IMR-90 (cell line): ENCODE data around the gene BSCL2. TPM values are rescaled to one million over a fixed set of nuclear protein-coding genes. Genes with fewer than 3 reads are reported as not detected.
"Not testable (repeated sequence)": the region's sequence is repeated elsewhere in the genome, so short reads cannot be mapped to it uniquely, and the experiment has no call there.

ENCODE experiments used
- ATAC-seq: fragments of 200-7000 bp; cut with Tn5 transposase; 2 replicates; pipeline ENCODE4 v1.9.1; 2020; ENCODE audit warnings: low read depth, mild to moderate bottlenecking, moderate library complexity
- BruUV-seq: library from RNA; stranded (reverse); fragments of 400-500 nt; replicated peaks from 2 replicates; lab custom pipeline; 2021; lab: Mats Ljungman, UMichigan
- CTCF ChIA-PET: fragments of 300-600 bp; formaldehyde crosslinking; extraction: SDS; loops from one replicate; lab custom pipeline; 2021; ENCODE audit warnings: antibody characterized with exemption; lab: Yijun Ruan, JAX
- POLR2A ChIA-PET: fragments of 300-600 bp; sonication (Branson Sonifier 250); formaldehyde crosslinking; loops from one replicate; lab custom pipeline; 2022; ENCODE audit warnings: antibody characterized with exemption; ENCODE audit not compliant: unreplicated experiment; lab: Charles Lee
- DNase-seq: peaks from one replicate; pipeline ENCODE4 v3.0.0; 2013
- H2AFZ ChIP-seq: replicated peaks from 2 replicates; pipeline ENCODE3; 2013; ENCODE audit warnings: low read length, mild to moderate bottlenecking; ENCODE audit not compliant: poor library complexity
- H2AK5ac ChIP-seq: 2 replicates; pipeline ENCODE4 v1.6.1; 2013; ENCODE audit warnings: low read depth, low read length, inconsistent platforms
- H2AK9ac ChIP-seq: replicated peaks from 2 replicates; pipeline ENCODE3; 2013; ENCODE audit warnings: mild to moderate bottlenecking, low read depth, low read length, moderate library complexity; ENCODE audit not compliant: poor library complexity
- H2BK120ac ChIP-seq: 2 replicates; pipeline ENCODE4 v1.6.1; 2013; ENCODE audit warnings: low read depth, low read length, inconsistent platforms
- H2BK15ac ChIP-seq: 3 replicates; pipeline ENCODE4 v1.6.1; 2013; ENCODE audit warnings: low read depth, low read length, inconsistent platforms
- H2BK20ac ChIP-seq: 2 replicates; pipeline ENCODE4 v1.6.1; 2013; ENCODE audit warnings: low read depth, mild to moderate bottlenecking, inconsistent platforms, low read length, moderate library complexity
- H2BK5ac ChIP-seq: 2 replicates; pipeline ENCODE4 v1.6.1; 2013; ENCODE audit warnings: mild to moderate bottlenecking, low read depth, low read length, inconsistent platforms; ENCODE audit not compliant: poor library complexity, severe bottlenecking
- H3K14ac ChIP-seq: replicated peaks from 2 replicates; pipeline ENCODE4 v1.6.1; 2013; ENCODE audit warnings: low read depth, low read length, inconsistent platforms
- H3K18ac ChIP-seq: 2 replicates; pipeline ENCODE4 v1.6.1; 2013; ENCODE audit warnings: low read depth, low read length, control low read depth
- H3K23ac ChIP-seq: 2 replicates; pipeline ENCODE4 v1.6.1; 2013; ENCODE audit warnings: low read depth, low read length, inconsistent platforms
- H3K27ac ChIP-seq: 2 replicates; pipeline ENCODE4 v1.5.1; 2013; ENCODE audit warnings: mild to moderate bottlenecking, control low read depth, low read length; ENCODE audit not compliant: insufficient read depth
- H3K27me3 ChIP-seq: 2 replicates; pipeline ENCODE4 v1.6.1; 2013; ENCODE audit warnings: low read length; ENCODE audit not compliant: control insufficient read depth, insufficient read depth
- H3K36me3 ChIP-seq: 2 replicates; pipeline ENCODE4 v1.6.1; 2013; ENCODE audit warnings: low read length, mixed read lengths; ENCODE audit not compliant: control insufficient read depth, insufficient read depth
- H3K4ac ChIP-seq: 2 replicates; pipeline ENCODE4 v1.6.1; 2013; ENCODE audit warnings: low read depth, low read length, inconsistent platforms
- H3K4me1 ChIP-seq: 2 replicates; pipeline ENCODE4 v1.6.1; 2013; ENCODE audit warnings: low read length, mixed read lengths; ENCODE audit not compliant: control insufficient read depth, insufficient read depth
- H3K4me2 ChIP-seq: 2 replicates; pipeline ENCODE4 v1.6.1; 2013; ENCODE audit warnings: low read depth, mild to moderate bottlenecking, control low read depth, low read length, moderate library complexity
- H3K4me3 ChIP-seq: 2 replicates; pipeline ENCODE4 v1.5.1; 2013; ENCODE audit warnings: low read depth, mild to moderate bottlenecking, control low read depth, low read length, moderate library complexity; ENCODE audit not compliant: insufficient read depth
- H3K56ac ChIP-seq: 2 replicates; pipeline ENCODE4 v1.6.1; 2013; ENCODE audit warnings: low read length, inconsistent platforms; ENCODE audit not compliant: insufficient read depth; ENCODE audit errors: extremely low read depth
- H3K79me1 ChIP-seq, 2 experiments: 2 replicates each; pipeline ENCODE4 v1.6.1; 2013; ENCODE audit warnings: low read length in 2 of 2, inconsistent platforms in 1 of 2, low read depth in 1 of 2
- H3K9ac ChIP-seq: 2 replicates; pipeline ENCODE4 v1.6.1; 2013; ENCODE audit warnings: low read depth, low read length, control low read depth
- H3K9me1 ChIP-seq: 2 replicates; pipeline ENCODE4 v1.6.1; 2013; ENCODE audit warnings: low read length, inconsistent platforms; ENCODE audit not compliant: insufficient read depth
- H3K9me3 ChIP-seq: 2 replicates; pipeline ENCODE4 v1.6.1; 2013; ENCODE audit warnings: low read length; ENCODE audit not compliant: control insufficient read depth, insufficient read depth
- H4K20me1 ChIP-seq: 2 replicates; pipeline ENCODE4 v1.6.1; 2013; ENCODE audit warnings: low read length, inconsistent platforms; ENCODE audit not compliant: insufficient read depth
- H4K5ac ChIP-seq: 2 replicates; pipeline ENCODE4 v1.6.1; 2013; ENCODE audit warnings: mild to moderate bottlenecking, low read depth, low read length, control low read depth
- H4K8ac ChIP-seq, 2 experiments: 2 replicates each; pipeline ENCODE4 v1.6.1; 2013; ENCODE audit warnings: low read depth in 2 of 2, low read length in 2 of 2, control low read depth in 1 of 2, inconsistent platforms in 1 of 2
- H4K91ac ChIP-seq: 2 replicates; pipeline ENCODE4 v1.6.1; 2013; ENCODE audit warnings: low read depth, low read length, inconsistent platforms; ENCODE audit not compliant: insufficient read depth
- WGBS, 2 experiments: methylation state at CpG; one replicate each; pipeline versions ENCODE4 v1.1.5 to v1.1.7; 2013; ENCODE audit warnings: missing lambda C conversion rate in 2 of 2; ENCODE audit not compliant: insufficient read length in 1 of 2; ENCODE audit errors: extremely low coverage in 2 of 2; 5-methylcytosine and 5-hydroxymethylcytosine counted together
- dilution Hi-C: fragments of 300-500 bp; cut with HindIII; formaldehyde crosslinking; loops from one replicate; pipeline ENCODE4 v1.14.3; 2018; ENCODE audit warnings: low sequenced_read_pairs; ENCODE audit not compliant: unreplicated experiment
- in situ Hi-C: fragments of 300-500 bp; cut with MboI; formaldehyde crosslinking; loops from 3 replicates; pipeline ENCODE4 v1.14.3; 2019; ENCODE audit warnings: low sequenced_read_pairs, inconsistent platforms, mixed read lengths
- intact Hi-C: fragments of 100-400 bp; cut with micrococcal nuclease; formaldehyde crosslinking; loops from 2 replicates; pipeline ENCODE4 v1.10.0; 2022
- polyA plus RNA-seq, 3 experiments: library from polyadenylated mRNA; depleted of rRNA; stranded (reverse); fragments of >200 nt; gene quantifications; 2 replicates each; pipeline ENCODE4 v1.2.3, GENCODE V29; 2012; ENCODE audit warnings: low replicate concordance in 1 of 3
- total RNA-seq: library from RNA; depleted of rRNA; stranded (reverse); fragments of >200 nt; gene quantifications from 2 replicates; pipeline ENCODE4 v1.2.3, GENCODE V29; 2012

Gene BSCL2
- total and polyA plus RNA-seq, 2 of the 4 experiments (the other 2 are of a cell fraction) = 26.2 to 47.1 TPM

- H3K27ac ChIP-seq, DNase-seq, H3K18ac ChIP-seq, H2BK20ac ChIP-seq, H2BK5ac ChIP-seq, H3K14ac ChIP-seq, intact Hi-C loops, H4K5ac ChIP-seq, H2BK15ac ChIP-seq, dilution Hi-C loops, ATAC-seq, H3K4me3 ChIP-seq, H3K23ac ChIP-seq, H3K9ac ChIP-seq, BruUV-seq, H2BK120ac ChIP-seq, H2AK9ac ChIP-seq, H2AK5ac ChIP-seq, CTCF ChIA-PET, H3K9me3 ChIP-seq, H3K4me1 ChIP-seq, H3K56ac ChIP-seq, H3K4ac ChIP-seq, H3K27me3 ChIP-seq, H3K9me1 ChIP-seq, H2AFZ ChIP-seq, H4K20me1 ChIP-seq, H3K4me2 ChIP-seq, H4K91ac ChIP-seq, H4K8ac ChIP-seq, in situ Hi-C loops: not testable (repeated sequence)
- POLR2A ChIA-PET = interaction anchor here (0.6 kb wide), 1 partner anchor 44 kb away, joined by 6 read pairs; no protein-coding TSS in a partner anchor
- 94% methylated on average over 6 of the region's 10 CpGs; no CpG with 5 or more reads in 1 of the 2 experiments for WGBS, 2 experiments
- H3K36me3 ChIP-seq = peaks cover 19% of the 10 kb centered on the region
- peaks cover 18 to 52% of the 10 kb centered on the region in 2 experiments; a peak in 3 of 4 replicates for H3K79me1 ChIP-seq
Observed at GRCh38 chr11:62675415-62675814, 31.8 kb downstream of the BSCL2 start.
